HS-27A (cell line): ENCODE results near the gene LSM5.

Experiments
- DNase-seq: peaks from one replicate; pipeline ENCODE4 v3.0.0-alpha.2; 2012; ENCODE audit warnings: low read depth, missing footprints

The LSM5 gene

DNA sequence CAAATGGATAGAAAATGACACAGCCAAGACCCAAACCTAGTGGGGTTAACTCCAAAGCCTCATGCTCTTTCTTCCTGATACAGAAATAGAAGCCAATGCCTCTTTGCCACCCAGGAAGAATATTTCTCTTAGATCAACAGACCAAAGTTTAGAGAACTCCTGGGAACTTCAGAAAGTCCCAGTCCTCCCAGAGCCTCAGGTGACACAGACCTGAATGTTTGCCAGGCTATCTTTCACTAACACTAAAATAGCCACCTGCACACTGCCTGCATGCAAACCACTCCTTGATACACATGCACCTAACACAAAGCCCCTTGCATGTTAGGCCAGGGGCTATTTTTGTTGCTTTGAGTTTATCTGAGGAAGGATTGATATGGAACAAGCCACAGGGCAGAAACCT lies 27.7 kb downstream of the LSM5 start:
- no peak for DNase-seq

DNA sequence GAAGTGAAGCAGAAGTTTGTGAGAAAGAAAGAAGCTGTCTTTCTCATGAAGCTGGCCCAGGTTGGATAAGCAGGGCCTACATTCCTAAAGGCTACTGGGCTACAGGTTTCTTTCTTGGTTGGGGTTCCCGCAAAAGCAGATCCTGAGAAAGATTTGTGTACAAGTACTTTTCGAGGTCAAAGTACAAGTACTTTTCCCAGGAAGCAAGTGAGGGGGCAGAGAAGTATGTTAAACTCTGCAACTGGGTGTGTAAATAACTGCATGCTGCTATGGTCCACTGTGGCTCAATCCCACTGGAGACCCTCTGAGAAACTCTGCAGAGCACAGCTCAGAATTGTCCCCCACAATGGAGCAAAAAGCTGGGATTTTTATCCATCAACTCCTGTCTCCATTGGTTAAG lies 28.7 kb downstream of the LSM5 start:
- no peak for DNase-seq

GRCh38 chr7:32459788-32460187 lies 30.4 kb downstream of the LSM5 start:
- DNase-seq: no peak

DNA sequence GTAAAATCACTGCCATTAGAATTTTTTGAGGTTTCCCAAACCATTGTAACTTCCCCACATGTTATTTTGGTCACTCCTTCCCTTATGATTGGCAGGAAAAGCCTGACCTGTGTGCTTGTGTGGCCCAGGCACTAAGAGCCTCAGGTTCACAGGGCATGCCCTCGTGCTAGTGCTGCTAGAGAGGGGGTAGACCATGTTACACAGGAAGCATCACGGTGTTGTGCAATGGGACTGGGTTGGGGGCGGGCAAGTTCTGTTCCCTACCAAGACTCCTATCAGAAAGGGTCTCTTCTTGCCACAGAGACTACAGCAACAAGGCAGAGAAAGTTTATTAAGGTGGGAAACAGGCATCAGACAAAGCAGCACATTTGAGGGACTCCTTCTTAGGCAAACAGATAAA lies 32.2 kb downstream of the LSM5 start:
- DNase-seq: no peak

DNA sequence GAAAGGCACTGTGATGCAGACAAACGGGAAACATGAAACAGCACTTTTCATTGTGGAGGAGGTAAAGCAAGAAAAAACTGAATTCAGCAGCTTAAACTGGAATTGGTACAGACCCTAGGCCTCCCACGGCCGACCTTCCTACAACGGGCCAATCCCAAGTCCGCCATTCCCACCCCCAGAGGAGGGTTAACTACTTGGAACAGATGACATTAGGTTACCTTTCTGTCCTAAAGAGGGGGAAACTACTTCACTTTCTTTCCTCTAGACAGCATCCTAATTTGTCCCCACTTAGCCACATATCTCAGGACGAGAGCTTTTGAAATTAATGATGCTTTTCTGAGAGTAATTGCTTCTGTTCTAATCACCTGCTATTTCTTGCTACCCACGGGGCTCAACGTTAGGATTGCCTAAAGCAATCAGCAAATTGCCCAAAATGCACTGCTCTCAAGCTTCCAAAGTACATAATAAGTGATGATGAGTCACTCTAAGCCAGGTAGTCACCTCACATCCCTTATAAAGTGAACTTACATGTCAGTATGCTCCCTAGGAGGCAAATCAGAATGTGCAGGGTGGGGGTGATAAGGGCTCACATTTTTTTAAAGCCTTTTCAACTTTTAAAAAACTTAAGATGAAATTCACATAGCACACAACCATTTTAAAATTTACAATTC lies 36.7 kb downstream of the LSM5 start:
- no peak for DNase-seq

GRCh38 chr7:32447218-32447617 lies 43.0 kb downstream of the LSM5 start:
- no peak for DNase-seq

- DNase-seq: no peak
Observed at GRCh38 chr7:32436146-32436928, 53.8 kb downstream of the LSM5 start.
